DOHH2 (cell line): ENCODE measurements around the gene TTC21B.

ENCODE experiments used
- H3F3A ChIP-seq: fragments of 200-600 bp; sonication (generic), shearing (Covaris generic); 2 replicates; pipeline ENCODE4 v1.6.0; 2016; ENCODE audit warnings: antibody characterized with exemption, mild to moderate bottlenecking; ENCODE audit not compliant: control insufficient read depth, insufficient read depth
- H3K27ac ChIP-seq: fragments of 200-600 bp; sonication (generic); 2 replicates; pipeline ENCODE4 v1.5.1; 2014; ENCODE audit warnings: low read depth, mild to moderate bottlenecking, low read length, moderate library complexity
- H3K27me3 ChIP-seq: fragments of 200-600 bp; sonication (generic); 2 replicates; pipeline ENCODE4 v1.6.1; 2014; ENCODE audit warnings: mild to moderate bottlenecking, low read length, mixed read lengths; ENCODE audit not compliant: control insufficient read depth
- H3K36me3 ChIP-seq: fragments of 200-600 bp; sonication (generic); 2 replicates; pipeline ENCODE4 v1.6.1; 2014; ENCODE audit warnings: mild to moderate bottlenecking, low read length, moderate library complexity, mixed read lengths; ENCODE audit not compliant: control insufficient read depth
- H3K4me1 ChIP-seq: fragments of 200-600 bp; sonication (generic); 2 replicates; pipeline ENCODE4 v1.6.1; 2014; ENCODE audit warnings: mild to moderate bottlenecking, low read length, mixed read lengths; ENCODE audit not compliant: control insufficient read depth
- H3K4me2 ChIP-seq: fragments of 200-600 bp; sonication (generic); 2 replicates; pipeline ENCODE4 v1.6.0; 2014; ENCODE audit warnings: mild to moderate bottlenecking, low read length, moderate library complexity
- H3K4me3 ChIP-seq: fragments of 200-600 bp; sonication (generic); 2 replicates; pipeline ENCODE4 v1.5.1; 2014; ENCODE audit warnings: mild to moderate bottlenecking, low read length, mixed read lengths
- H3K79me2 ChIP-seq: fragments of 200-600 bp; sonication (generic); 2 replicates; pipeline ENCODE4 v1.6.1; 2014; ENCODE audit warnings: mild to moderate bottlenecking, low read length, mixed read lengths; ENCODE audit not compliant: control insufficient read depth
- H3K9me2 ChIP-seq: fragments of 200-600 bp; sonication (generic); replicated peaks from 2 replicates; pipeline ENCODE4 v1.6.1; 2014; ENCODE audit warnings: mild to moderate bottlenecking, low read length, mixed read lengths; ENCODE audit not compliant: control insufficient read depth
- H3K9me3 ChIP-seq: fragments of 200-600 bp; sonication (generic); 2 replicates; pipeline ENCODE4 v1.6.1; 2014; ENCODE audit warnings: antibody characterized with exemption, low read length, mixed read lengths; ENCODE audit not compliant: control insufficient read depth, insufficient read depth
- H4K20me1 ChIP-seq: fragments of 200-600 bp; sonication (generic); 2 replicates; pipeline ENCODE4 v1.6.0; 2014; ENCODE audit warnings: low read depth, mild to moderate bottlenecking, antibody characterized with exemption, low read length, moderate library complexity; ENCODE audit not compliant: control insufficient read depth, insufficient read depth
- EZH2phosphoT487 ChIP-seq: fragments of 200-600 bp; sonication (generic); IDR thresholded peaks from 2 replicates; pipeline ENCODE4 v1.6.1; 2017; ENCODE audit warnings: borderline replicate concordance, mild to moderate bottlenecking, antibody characterized with exemption, low read length, moderate library complexity, mixed read lengths
- TF ChIP-seq, protein P1 (sequence below): fragments of 200-600 bp; sonication (generic); IDR thresholded peaks from one replicate; pipeline ENCODE4 v1.5.1; 2014; ENCODE audit warnings: antibody characterized with exemption, mild to moderate bottlenecking, low read depth, low read length; ENCODE audit not compliant: poor library complexity, severe bottlenecking

The TTC21B gene

DNA sequence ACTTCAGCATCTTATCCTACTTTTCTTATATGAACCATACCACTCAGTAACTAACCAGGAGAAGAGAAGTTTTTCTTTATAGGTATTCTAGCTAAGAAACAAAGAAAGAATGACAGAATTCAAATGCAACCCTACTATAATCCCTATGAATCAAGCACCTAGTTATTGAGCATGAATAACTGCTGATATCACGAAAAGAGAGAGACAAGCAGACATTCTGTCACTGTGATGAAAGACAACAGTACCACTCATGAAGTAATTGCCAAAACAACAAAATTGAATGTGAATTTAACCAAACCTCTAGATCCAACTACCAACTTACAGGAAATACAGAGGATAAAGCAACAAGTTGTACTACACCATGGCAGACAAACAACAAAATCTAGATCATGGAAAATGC, 15.3 kb downstream of the TTC21B start:
- Histone ChIP-seq H4K20me1 (no peaks in the 10 kb centered on the region; the same call in 1 of the 2 replicates), H3K27me3 (no peaks in the 10 kb centered on the region), H3K27ac (no peak overlapping the region), H3K9me2 (no peaks in the 10 kb centered on the region), H3F3A (no peaks in the 10 kb centered on the region), H3K4me3 (no peak overlapping the region), H3K4me1 (no peaks in the 10 kb centered on the region), H3K79me2 (no peaks in the 10 kb centered on the region), H3K9me3 (no peaks in the 10 kb centered on the region), H3K4me2 (no peak overlapping the region), H3K36me3 (peaks cover 74% of the 10 kb centered on the region)
- no peak for TF ChIP-seq EZH2phosphoT487
- TF ChIP-seq, protein P1, sequence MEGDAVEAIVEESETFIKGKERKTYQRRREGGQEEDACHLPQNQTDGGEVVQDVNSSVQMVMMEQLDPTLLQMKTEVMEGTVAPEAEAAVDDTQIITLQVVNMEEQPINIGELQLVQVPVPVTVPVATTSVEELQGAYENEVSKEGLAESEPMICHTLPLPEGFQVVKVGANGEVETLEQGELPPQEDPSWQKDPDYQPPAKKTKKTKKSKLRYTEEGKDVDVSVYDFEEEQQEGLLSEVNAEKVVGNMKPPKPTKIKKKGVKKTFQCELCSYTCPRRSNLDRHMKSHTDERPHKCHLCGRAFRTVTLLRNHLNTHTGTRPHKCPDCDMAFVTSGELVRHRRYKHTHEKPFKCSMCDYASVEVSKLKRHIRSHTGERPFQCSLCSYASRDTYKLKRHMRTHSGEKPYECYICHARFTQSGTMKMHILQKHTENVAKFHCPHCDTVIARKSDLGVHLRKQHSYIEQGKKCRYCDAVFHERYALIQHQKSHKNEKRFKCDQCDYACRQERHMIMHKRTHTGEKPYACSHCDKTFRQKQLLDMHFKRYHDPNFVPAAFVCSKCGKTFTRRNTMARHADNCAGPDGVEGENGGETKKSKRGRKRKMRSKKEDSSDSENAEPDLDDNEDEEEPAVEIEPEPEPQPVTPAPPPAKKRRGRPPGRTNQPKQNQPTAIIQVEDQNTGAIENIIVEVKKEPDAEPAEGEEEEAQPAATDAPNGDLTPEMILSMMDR, result no peak

DNA sequence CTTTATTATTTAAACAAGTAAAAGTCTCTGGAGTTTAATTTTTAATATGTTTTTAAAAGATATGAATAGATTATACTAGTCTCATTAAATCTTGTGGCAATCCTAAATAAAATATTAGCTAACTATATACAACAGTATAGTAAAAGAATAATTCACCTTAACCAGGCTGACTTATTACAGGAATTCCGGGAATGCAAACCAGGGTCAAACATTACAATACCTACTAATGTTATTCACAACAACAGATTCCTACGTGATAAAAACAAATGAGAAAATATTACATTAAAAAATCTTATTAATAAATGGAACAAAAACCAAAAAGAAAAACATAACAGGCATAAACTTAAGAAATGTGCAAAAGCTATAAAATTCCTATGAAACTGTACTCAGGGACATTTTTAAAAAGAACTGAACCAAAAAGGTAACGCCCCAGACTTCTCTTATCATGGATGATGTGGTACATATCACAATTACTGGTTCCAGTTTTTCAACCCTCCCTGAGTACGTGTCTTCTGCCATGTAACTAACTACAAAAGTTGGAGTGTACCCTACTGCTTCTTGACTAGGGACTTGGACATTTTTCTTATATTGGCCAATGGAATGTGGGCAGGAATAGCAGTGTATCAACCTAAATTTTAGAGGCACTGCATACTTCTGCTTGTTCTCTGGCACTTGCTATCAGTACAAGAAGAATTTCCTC, 20.2 kb downstream of the TTC21B start:
- no peaks in the 10 kb centered on the region for H3K79me2 ChIP-seq
- H3K4me2 ChIP-seq, result no peak overlapping the region
- H3K9me2 ChIP-seq, result no peaks in the 10 kb centered on the region
- TF ChIP-seq EZH2phosphoT487, result no peak
- TF ChIP-seq, protein P1, result no peak
- no peaks in the 10 kb centered on the region for H3F3A ChIP-seq
- no peaks in the 10 kb centered on the region for H3K9me3 ChIP-seq
- H3K27ac ChIP-seq, result no peak overlapping the region
- no peaks in the 10 kb centered on the region; the same call in 1 of the 2 replicates for H4K20me1 ChIP-seq
- H3K4me3 ChIP-seq, result no peak overlapping the region
- no peaks in the 10 kb centered on the region for H3K27me3 ChIP-seq
- peaks cover 74% of the 10 kb centered on the region for H3K36me3 ChIP-seq
- no peaks in the 10 kb centered on the region for H3K4me1 ChIP-seq

DNA sequence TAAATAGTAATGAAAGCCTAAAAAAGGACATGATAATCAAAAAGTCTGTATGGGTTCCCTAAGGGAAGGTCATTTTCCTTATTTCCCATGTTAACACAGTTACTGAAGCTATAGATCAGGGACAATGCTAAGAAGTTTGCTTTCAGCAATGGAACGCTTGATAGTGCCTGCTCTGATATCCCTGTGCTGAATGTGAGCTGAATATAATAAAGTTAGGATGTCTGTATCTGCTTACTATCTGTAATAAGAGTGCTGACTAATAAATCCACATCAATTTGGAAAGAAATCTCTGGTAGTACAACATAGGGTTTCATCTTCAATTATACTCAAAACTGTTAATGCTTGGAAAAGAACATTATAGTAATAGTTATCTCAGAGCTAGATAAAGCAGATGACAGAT, 25.8 kb downstream of the TTC21B start:
- TF ChIP-seq EZH2phosphoT487, result no peak
- TF ChIP-seq, protein P1, result no peak
- Histone ChIP-seq H3K9me2 (no peaks in the 10 kb centered on the region), H3K27ac (no peak overlapping the region), H3K27me3 (no peaks in the 10 kb centered on the region), H3K4me1 (no peaks in the 10 kb centered on the region), H3K79me2 (no peaks in the 10 kb centered on the region), H4K20me1 (no peaks in the 10 kb centered on the region), H3F3A (no peaks in the 10 kb centered on the region), H3K36me3 (peaks cover 75% of the 10 kb centered on the region), H3K4me2 (no peak overlapping the region), H3K9me3 (no peaks in the 10 kb centered on the region), H3K4me3 (no peak overlapping the region)

DNA sequence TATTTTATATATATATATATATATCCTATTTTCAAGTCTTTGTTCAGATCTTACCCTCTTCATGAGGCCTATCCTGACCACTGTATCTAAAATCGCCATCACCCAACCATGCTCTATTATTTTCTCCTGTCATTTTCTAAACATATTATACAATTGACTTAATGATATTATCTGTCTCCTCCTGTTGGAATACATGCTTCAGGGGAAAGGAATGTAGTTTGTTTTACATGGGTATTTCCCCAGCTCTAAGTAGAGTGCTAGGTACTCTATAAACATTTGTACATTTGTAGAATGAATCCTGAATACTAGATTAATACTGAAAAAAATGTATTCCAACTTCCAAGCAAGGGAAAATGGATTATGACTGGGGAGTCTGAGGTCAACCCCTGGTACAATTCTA, 26.2 kb downstream of the TTC21B start:
- Histone ChIP-seq H4K20me1 (no peaks in the 10 kb centered on the region), H3K9me3 (no peaks in the 10 kb centered on the region), H3K4me2 (no peak overlapping the region), H3K36me3 (peaks cover 75% of the 10 kb centered on the region), H3K4me1 (no peaks in the 10 kb centered on the region), H3K79me2 (no peaks in the 10 kb centered on the region), H3K4me3 (no peak overlapping the region), H3K27ac (no peak overlapping the region), H3K9me2 (no peaks in the 10 kb centered on the region), H3F3A (no peaks in the 10 kb centered on the region), H3K27me3 (no peaks in the 10 kb centered on the region)
- no peak for TF ChIP-seq EZH2phosphoT487
- TF ChIP-seq, protein P1, result no peak
